HL-60 (cell line): ENCODE data around the gene PNMA8B.

Experiments used
- CTCF ChIP-seq: IDR thresholded peaks from one replicate; pipeline ENCODE4 v1.5.1; 2011; ENCODE audit warnings: low read length, control low read depth, inconsistent platforms; ENCODE audit not compliant: insufficient read depth
- GABPA ChIP-seq: IDR thresholded peaks from 2 replicates; pipeline ENCODE4 v1.6.1; 2012; ENCODE audit warnings: low read depth
- POLR2AphosphoS5 ChIP-seq: IDR thresholded peaks from 2 replicates; pipeline ENCODE4 v1.6.1; 2012; ENCODE audit warnings: low read depth
- SPI1 ChIP-seq: IDR thresholded peaks from 2 replicates; pipeline ENCODE4 v1.6.1; 2012; ENCODE audit warnings: low read depth, mild to moderate bottlenecking, borderline replicate concordance

DNA sequence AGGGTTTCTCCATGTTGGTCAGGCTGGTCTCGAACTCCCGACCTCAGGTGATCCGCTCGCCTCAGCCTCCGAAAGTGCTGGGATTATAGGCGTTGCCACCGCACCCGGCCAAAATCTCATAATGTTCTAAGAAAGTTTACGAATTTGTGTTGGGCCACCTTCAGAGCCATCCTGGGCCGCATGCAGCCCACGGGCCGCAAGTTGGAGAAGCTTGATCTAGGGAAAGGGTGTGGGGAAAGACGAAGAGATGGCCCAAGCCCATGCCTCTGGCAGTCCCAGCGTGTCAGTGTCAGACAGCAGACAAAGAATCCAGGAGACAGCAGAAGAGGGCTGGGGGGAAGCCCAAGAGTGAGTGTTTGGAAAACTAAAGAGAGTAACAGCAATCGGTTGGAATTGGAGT lies 49.6 kb downstream of the PNMA8B start:
- TF ChIP-seq CTCF (no peak), POLR2AphosphoS5 (no peak), GABPA (no peak), SPI1 (no peak)
